HepG2 (cell line): Measurements from ENCODE around the gene CTIF. TPM values are rescaled to one million over a fixed set of nuclear protein-coding genes. Genes with fewer than 3 reads are reported as not detected.
A peak's percentile ranks its signal among the peaks of the same experiment; 100 is the strongest.

Experiments used
- CC2D1A ChIP-seq: sonication (generic); formaldehyde crosslinking; IDR thresholded peaks from 2 replicates; pipeline ENCODE4 v1.8.1; 2023; ENCODE audit warnings: mild to moderate bottlenecking, missing genetic modification reagents
- CCAR2 ChIP-seq: fragments of 200-400 bp; formaldehyde crosslinking; optimal IDR thresholded peaks from 2 replicates; pipeline ENCODE3; 2018; ENCODE audit warnings: low read depth, mild to moderate bottlenecking, low read length, moderate library complexity
- ERF ChIP-seq: IDR thresholded peaks from 2 replicates; pipeline ENCODE4 v1.6.1; 2018; ENCODE audit warnings: missing biosample characterization, missing genetic modification reagents
- GATAD2A ChIP-seq: IDR thresholded peaks from 2 replicates; pipeline ENCODE4 v1.6.1; 2016
- IRF2 ChIP-seq: IDR thresholded peaks from 2 replicates; pipeline ENCODE4 v1.6.1; 2018; ENCODE audit warnings: missing genetic modification reagents, missing compliant biosample characterization
- MEF2D ChIP-seq: sonication (generic); formaldehyde crosslinking; IDR thresholded peaks from 2 replicates; pipeline ENCODE4 v1.5.1; 2020; ENCODE audit warnings: mild to moderate bottlenecking, missing genetic modification reagents
- NFATC3 ChIP-seq: sonication (generic); formaldehyde crosslinking; IDR thresholded peaks from 2 replicates; pipeline ENCODE4 v1.5.1; 2020; ENCODE audit warnings: mild to moderate bottlenecking, missing genetic modification reagents
- RBAK ChIP-seq: sonication (generic); formaldehyde crosslinking; IDR thresholded peaks from 2 replicates; pipeline ENCODE4 v1.5.1; 2020; ENCODE audit warnings: mild to moderate bottlenecking, missing genetic modification reagents
- RXRB ChIP-seq: IDR thresholded peaks from 2 replicates; pipeline ENCODE4 v1.6.1; 2016; ENCODE audit warnings: borderline replicate concordance, missing genetic modification reagents, missing compliant biosample characterization
- SP1 ChIP-seq, 2 experiments: fragments of 450-650 bp in 1 of 2; sonication (generic) in 1 of 2; formaldehyde crosslinking in 1 of 2; IDR thresholded peaks; 2 replicates each; pipeline versions ENCODE4 v1.4.0 to v1.6.1; 2016 to 2020; ENCODE audit warnings: missing genetic modification reagents in 1 of 2
- SP2 ChIP-seq: sonication (generic); formaldehyde crosslinking; IDR thresholded peaks from 2 replicates; pipeline ENCODE4 v1.5.1; 2020; ENCODE audit warnings: mild to moderate bottlenecking, missing genetic modification reagents
- TRIM24 ChIP-seq: sonication (generic); formaldehyde crosslinking; IDR thresholded peaks from 2 replicates; pipeline ENCODE4 v1.8.0; 2022; ENCODE audit warnings: mild to moderate bottlenecking, missing genetic modification reagents
- ZNF136 ChIP-seq: sonication (generic); formaldehyde crosslinking; IDR thresholded peaks from 2 replicates; pipeline ENCODE4 v1.8.1; 2022; ENCODE audit warnings: low read depth, mild to moderate bottlenecking, moderate library complexity, missing genetic modification reagents
- ZNF292 ChIP-seq: sonication (generic); formaldehyde crosslinking; IDR thresholded peaks from 2 replicates; pipeline ENCODE4 v1.8.1; 2022; ENCODE audit warnings: mild to moderate bottlenecking, low read depth, missing genetic modification reagents, borderline replicate concordance
- ZNF33A ChIP-seq: sonication (generic); formaldehyde crosslinking; IDR thresholded peaks from 2 replicates; pipeline ENCODE4 v1.5.1; 2020; ENCODE audit warnings: missing genetic modification reagents, mild to moderate bottlenecking, moderate library complexity, borderline replicate concordance
- ZNF34 ChIP-seq: sonication (generic); formaldehyde crosslinking; IDR thresholded peaks from 2 replicates; pipeline ENCODE4 v1.4.0; 2020; ENCODE audit warnings: mild to moderate bottlenecking, missing genetic modification reagents, borderline replicate concordance
- ZNF484 ChIP-seq: sonication (generic); formaldehyde crosslinking; IDR thresholded peaks from 2 replicates; pipeline ENCODE4 v1.5.1; 2020; ENCODE audit warnings: mild to moderate bottlenecking, low read depth, missing genetic modification reagents, borderline replicate concordance
- ZNF629 ChIP-seq: sonication (generic); formaldehyde crosslinking; conservative IDR thresholded peaks from 2 replicates; pipeline ENCODE4 v1.5.0; 2020; ENCODE audit warnings: missing genetic modification reagents
- polyA plus RNA-seq, 8 experiments: library from polyadenylated mRNA; depleted of rRNA in 3 of 8; stranded (reverse) in 7 of 8; unstranded in 1 of 8; fragments of >200 nt; fragmentation: Illumina TruSeq in 4 of 8; extraction: Trizol in 4 of 8; gene quantifications; 2 replicates each; pipeline versions ENCODE4 v1.2.1 to v1.2.3, GENCODE V29; 2011 to 2016; ENCODE audit warnings: low read depth in 4 of 8, missing spikeins in 1 of 8, mixed read lengths in 1 of 8; ENCODE audit not compliant: insufficient read depth in 1 of 8
- total RNA-seq, 5 experiments: library from RNA; depleted of rRNA; stranded (reverse); fragments of >200 nt; fragmentation: Illumina TruSeq; extraction: Trizol; gene quantifications; 2 replicates each; pipeline ENCODE4 v1.2.3, GENCODE V29; 2016; ENCODE audit warnings: low read depth in 1 of 5
- TF ChIP-seq, protein P1 (sequence below): sonication (generic); formaldehyde crosslinking; IDR thresholded peaks from 2 replicates; pipeline ENCODE4 v1.4.0; 2020; ENCODE audit warnings: missing genetic modification reagents
- TF ChIP-seq, protein P2 (sequence below): IDR thresholded peaks from 2 replicates; pipeline ENCODE4 v1.6.1; 2016
- TF ChIP-seq, protein P3 (sequence below): sonication (generic); formaldehyde crosslinking; IDR thresholded peaks from 2 replicates; pipeline ENCODE4 v1.5.0; 2020; ENCODE audit warnings: mild to moderate bottlenecking, missing genetic modification reagents, borderline replicate concordance

Gene CTIF
- total and polyA plus RNA-seq, 2 of the 13 experiments (the other 11 are each of a cell fraction or from before 2014, with no cell fraction given), result 18.2 to 28.0 TPM

- no peak for TF ChIP-seq TRIM24 (CRISPR knock-in tag)
- no peak for TF ChIP-seq CCAR2
- TF ChIP-seq, protein P1, sequence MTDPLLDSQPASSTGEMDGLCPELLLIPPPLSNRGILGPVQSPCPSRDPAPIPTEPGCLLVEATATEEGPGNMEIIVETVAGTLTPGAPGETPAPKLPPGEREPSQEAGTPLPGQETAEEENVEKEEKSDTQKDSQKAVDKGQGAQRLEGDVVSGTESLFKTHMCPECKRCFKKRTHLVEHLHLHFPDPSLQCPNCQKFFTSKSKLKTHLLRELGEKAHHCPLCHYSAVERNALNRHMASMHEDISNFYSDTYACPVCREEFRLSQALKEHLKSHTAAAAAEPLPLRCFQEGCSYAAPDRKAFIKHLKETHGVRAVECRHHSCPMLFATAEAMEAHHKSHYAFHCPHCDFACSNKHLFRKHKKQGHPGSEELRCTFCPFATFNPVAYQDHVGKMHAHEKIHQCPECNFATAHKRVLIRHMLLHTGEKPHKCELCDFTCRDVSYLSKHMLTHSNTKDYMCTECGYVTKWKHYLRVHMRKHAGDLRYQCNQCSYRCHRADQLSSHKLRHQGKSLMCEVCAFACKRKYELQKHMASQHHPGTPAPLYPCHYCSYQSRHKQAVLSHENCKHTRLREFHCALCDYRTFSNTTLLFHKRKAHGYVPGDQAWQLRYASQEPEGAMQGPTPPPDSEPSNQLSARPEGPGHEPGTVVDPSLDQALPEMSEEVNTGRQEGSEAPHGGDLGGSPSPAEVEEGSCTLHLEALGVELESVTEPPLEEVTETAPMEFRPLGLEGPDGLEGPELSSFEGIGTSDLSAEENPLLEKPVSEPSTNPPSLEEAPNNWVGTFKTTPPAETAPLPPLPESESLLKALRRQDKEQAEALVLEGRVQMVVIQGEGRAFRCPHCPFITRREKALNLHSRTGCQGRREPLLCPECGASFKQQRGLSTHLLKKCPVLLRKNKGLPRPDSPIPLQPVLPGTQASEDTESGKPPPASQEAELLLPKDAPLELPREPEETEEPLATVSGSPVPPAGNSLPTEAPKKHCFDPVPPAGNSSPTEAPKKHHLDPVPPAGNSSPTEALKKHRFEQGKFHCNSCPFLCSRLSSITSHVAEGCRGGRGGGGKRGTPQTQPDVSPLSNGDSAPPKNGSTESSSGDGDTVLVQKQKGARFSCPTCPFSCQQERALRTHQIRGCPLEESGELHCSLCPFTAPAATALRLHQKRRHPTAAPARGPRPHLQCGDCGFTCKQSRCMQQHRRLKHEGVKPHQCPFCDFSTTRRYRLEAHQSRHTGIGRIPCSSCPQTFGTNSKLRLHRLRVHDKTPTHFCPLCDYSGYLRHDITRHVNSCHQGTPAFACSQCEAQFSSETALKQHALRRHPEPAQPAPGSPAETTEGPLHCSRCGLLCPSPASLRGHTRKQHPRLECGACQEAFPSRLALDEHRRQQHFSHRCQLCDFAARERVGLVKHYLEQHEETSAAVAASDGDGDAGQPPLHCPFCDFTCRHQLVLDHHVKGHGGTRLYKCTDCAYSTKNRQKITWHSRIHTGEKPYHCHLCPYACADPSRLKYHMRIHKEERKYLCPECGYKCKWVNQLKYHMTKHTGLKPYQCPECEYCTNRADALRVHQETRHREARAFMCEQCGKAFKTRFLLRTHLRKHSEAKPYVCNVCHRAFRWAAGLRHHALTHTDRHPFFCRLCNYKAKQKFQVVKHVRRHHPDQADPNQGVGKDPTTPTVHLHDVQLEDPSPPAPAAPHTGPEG, result no peak
- TF ChIP-seq SP1 (IDR thresholded peaks at IDR 0.05), result no peak
- no peak for TF ChIP-seq SP1 (CRISPR knock-in tag; IDR thresholded peaks at IDR 0.05)
- TF ChIP-seq ZNF136, result no peak
- TF ChIP-seq ERF (CRISPR knock-in tag), result 0 out of 2 replicates have a peak, but pooled peaks have one; percentile 16
- TF ChIP-seq RXRB (CRISPR knock-in tag), result no peak
- no peak for TF ChIP-seq NFATC3 (CRISPR knock-in tag)
- TF ChIP-seq ZNF484 (CRISPR knock-in tag), result no peak
- 0 out of 2 replicates have a peak, but pooled peaks have one; percentile 29 for TF ChIP-seq GATAD2A (CRISPR knock-in tag)
- no peak for TF ChIP-seq MEF2D (CRISPR knock-in tag)
- TF ChIP-seq SP2 (CRISPR knock-in tag), result no peak
- peak; percentile 19; the same call in 1 of the 2 replicates for TF ChIP-seq IRF2 (CRISPR knock-in tag)
- TF ChIP-seq, protein P2, sequence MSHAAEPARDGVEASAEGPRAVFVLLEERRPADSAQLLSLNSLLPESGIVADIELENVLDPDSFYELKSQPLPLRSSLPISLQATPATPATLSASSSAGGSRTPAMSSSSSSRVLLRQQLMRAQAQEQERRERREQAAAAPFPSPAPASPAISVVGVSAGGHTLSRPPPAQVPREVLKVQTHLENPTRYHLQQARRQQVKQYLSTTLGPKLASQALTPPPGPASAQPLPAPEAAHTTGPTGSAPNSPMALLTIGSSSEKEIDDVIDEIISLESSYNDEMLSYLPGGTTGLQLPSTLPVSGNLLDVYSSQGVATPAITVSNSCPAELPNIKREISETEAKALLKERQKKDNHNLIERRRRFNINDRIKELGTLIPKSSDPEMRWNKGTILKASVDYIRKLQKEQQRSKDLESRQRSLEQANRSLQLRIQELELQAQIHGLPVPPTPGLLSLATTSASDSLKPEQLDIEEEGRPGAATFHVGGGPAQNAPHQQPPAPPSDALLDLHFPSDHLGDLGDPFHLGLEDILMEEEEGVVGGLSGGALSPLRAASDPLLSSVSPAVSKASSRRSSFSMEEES (CRISPR knock-in tag), result no peak
- TF ChIP-seq CC2D1A (CRISPR knock-in tag), result no peak
- TF ChIP-seq ZNF292 (CRISPR knock-in tag), result peak; percentile 58; the same call in 1 of the 2 replicates
- TF ChIP-seq ZNF629, result no peak
- TF ChIP-seq, protein P3, sequence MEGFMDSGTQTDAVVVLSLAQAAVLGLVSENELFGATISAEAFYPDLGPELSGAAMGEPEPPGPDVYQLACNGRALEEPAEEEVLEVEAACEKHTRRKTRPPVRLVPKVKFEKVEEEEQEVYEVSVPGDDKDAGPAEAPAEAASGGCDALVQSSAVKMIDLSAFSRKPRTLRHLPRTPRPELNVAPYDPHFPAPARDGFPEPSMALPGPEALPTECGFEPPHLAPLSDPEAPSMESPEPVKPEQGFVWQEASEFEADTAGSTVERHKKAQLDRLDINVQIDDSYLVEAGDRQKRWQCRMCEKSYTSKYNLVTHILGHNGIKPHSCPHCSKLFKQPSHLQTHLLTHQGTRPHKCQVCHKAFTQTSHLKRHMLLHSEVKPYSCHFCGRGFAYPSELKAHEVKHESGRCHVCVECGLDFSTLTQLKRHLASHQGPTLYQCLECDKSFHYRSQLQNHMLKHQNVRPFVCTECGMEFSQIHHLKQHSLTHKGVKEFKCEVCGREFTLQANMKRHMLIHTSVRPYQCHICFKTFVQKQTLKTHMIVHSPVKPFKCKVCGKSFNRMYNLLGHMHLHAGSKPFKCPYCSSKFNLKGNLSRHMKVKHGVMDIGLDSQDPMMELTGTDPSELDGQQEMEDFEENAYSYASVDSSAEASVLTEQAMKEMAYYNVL (CRISPR knock-in tag), result no peak
- no peak for TF ChIP-seq RBAK (CRISPR knock-in tag)
- TF ChIP-seq ZNF33A (CRISPR knock-in tag), result no peak
- no peak for TF ChIP-seq ZNF34
Observed at GRCh38 chr18:48889115-48889941, 350.5 kb downstream of the CTIF start (continued).
